Upper lobe of left lung (tissue), 4 donors: ENCODE results near the gene EMP1.

Experiments used
- CTCF ChIP-seq, 6 experiments: fragments of 450-650 bp in 4 of 6; fragments of 200-600 bp in 2 of 6; sonication (generic) in 2 of 6; IDR thresholded peaks; one replicate each; pipeline ENCODE4 v1.5.1; 2016 to 2019; ENCODE audit warnings: antibody characterized with exemption in 6 of 6
- POLR2A ChIP-seq, 4 donors: fragments of 450-650 bp; IDR thresholded peaks; one replicate each; pipeline ENCODE4 v1.5.1; 2016 to 2017; ENCODE audit warnings: antibody characterized with exemption in 4 of 4, mild to moderate bottlenecking in 2 of 4
- POLR2AphosphoS5 ChIP-seq, 2 donors: sonication (generic); formaldehyde crosslinking; IDR thresholded peaks; one replicate each; pipeline ENCODE4 v1.5.1; 2017; ENCODE audit warnings: antibody characterized with exemption in 2 of 2

- TF ChIP-seq CTCF (IDR thresholded peaks at IDR 0.05) (no peak), POLR2A (IDR thresholded peaks at IDR 0.05) (no peak), POLR2AphosphoS5 (IDR thresholded peaks at IDR 0.05) (no peak)
These were observed 1.7 kb downstream of the EMP1 start for GRCh38 chr12:13198241-13198640.
